Endothelial cell of umbilical vein (primary cell): ENCODE data around the gene IRF8.

Experiments
- EZH2 ChIP-seq: IDR thresholded peaks from 2 replicates; pipeline ENCODE4 v1.6.1; 2012; ENCODE audit warnings: borderline replicate concordance, low read depth, mild to moderate bottlenecking, moderate library complexity, low read length, inconsistent platforms; ENCODE audit not compliant: severe bottlenecking
- FOS ChIP-seq: IDR thresholded peaks from 2 replicates; pipeline ENCODE4 v1.6.1; 2011; ENCODE audit warnings: mild to moderate bottlenecking, low read length, moderate library complexity, borderline replicate concordance; ENCODE audit not compliant: insufficient read depth
- GATA2 ChIP-seq: IDR thresholded peaks from 2 replicates; pipeline ENCODE4 v1.7.0; 2011; ENCODE audit warnings: low read depth, mild to moderate bottlenecking, moderate library complexity, mixed read lengths, low read length; ENCODE audit not compliant: insufficient read length, insufficient read depth
- JUN ChIP-seq: IDR thresholded peaks from 2 replicates; pipeline ENCODE4 v1.6.1; 2011; ENCODE audit warnings: borderline replicate concordance, low read depth; ENCODE audit not compliant: insufficient read length, insufficient read depth
- MYC ChIP-seq: IDR thresholded peaks from one replicate; pipeline ENCODE4 v1.6.1; 2011; ENCODE audit warnings: mild to moderate bottlenecking, low read depth, low read length
- POLR2A ChIP-seq: IDR thresholded peaks from 2 replicates; pipeline ENCODE4 v1.6.1; 2012; ENCODE audit warnings: low read depth, mild to moderate bottlenecking, control low read depth, low read length
- POLR2AphosphoS5 ChIP-seq: IDR thresholded peaks from 2 replicates; pipeline ENCODE4 v1.6.1; 2012; ENCODE audit warnings: low read depth, mild to moderate bottlenecking, control low read depth, low read length, moderate library complexity; ENCODE audit not compliant: insufficient read depth
- TF ChIP-seq, protein P1 (sequence below), 2 donors: IDR thresholded peaks; 1 replicate in 1 of 2; 2 replicates in 1 of 2; pipeline ENCODE4 v1.5.1; 2011; ENCODE audit warnings: low read length in 2 of 2, mild to moderate bottlenecking in 2 of 2, moderate library complexity in 2 of 2, control low read depth in 1 of 2, inconsistent platforms in 1 of 2, low read depth in 1 of 2; ENCODE audit not compliant: insufficient read depth in 1 of 2; ENCODE audit errors: extremely low read depth in 1 of 2
- TF ChIP-seq, protein P2 (sequence below): IDR thresholded peaks from 2 replicates; pipeline ENCODE4 v1.6.1; 2011; ENCODE audit not compliant: insufficient read depth, insufficient read length

DNA sequence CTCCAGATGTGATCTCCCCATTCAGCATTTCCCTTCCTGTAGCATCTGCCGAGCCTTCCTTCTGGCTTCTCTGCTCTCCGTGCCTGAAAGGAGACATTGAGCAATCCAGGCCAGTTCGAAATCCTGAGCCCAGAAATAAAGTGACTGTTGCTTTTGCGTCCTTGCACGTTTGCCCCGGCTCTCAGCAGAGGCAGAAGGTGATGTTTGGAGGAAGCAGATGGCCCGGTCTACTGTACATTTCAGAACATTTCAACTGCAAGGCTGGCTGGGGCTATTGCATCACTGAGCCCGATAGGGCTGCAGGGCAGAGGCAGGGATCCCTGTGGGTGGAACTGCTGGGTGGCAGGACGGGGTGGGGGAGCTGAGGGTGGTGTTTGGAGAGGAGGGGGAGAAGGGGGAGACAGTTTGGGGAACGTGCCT, 29.4 kb downstream of the IRF8 start:
- TF ChIP-seq POLR2A: no peak
- TF ChIP-seq, protein P1, sequence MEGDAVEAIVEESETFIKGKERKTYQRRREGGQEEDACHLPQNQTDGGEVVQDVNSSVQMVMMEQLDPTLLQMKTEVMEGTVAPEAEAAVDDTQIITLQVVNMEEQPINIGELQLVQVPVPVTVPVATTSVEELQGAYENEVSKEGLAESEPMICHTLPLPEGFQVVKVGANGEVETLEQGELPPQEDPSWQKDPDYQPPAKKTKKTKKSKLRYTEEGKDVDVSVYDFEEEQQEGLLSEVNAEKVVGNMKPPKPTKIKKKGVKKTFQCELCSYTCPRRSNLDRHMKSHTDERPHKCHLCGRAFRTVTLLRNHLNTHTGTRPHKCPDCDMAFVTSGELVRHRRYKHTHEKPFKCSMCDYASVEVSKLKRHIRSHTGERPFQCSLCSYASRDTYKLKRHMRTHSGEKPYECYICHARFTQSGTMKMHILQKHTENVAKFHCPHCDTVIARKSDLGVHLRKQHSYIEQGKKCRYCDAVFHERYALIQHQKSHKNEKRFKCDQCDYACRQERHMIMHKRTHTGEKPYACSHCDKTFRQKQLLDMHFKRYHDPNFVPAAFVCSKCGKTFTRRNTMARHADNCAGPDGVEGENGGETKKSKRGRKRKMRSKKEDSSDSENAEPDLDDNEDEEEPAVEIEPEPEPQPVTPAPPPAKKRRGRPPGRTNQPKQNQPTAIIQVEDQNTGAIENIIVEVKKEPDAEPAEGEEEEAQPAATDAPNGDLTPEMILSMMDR (IDR thresholded peaks at IDR 0.05; ENCODE audit: extremely low read depth in 1 of 2, insufficient read depth in 1 of 2, low read depth in 1 of 2, low read length in 2 of 2): no peak
- no peak for TF ChIP-seq GATA2
- no peak for TF ChIP-seq EZH2
- no peak for TF ChIP-seq FOS
- TF ChIP-seq POLR2AphosphoS5: no peak
- TF ChIP-seq, protein P2, sequence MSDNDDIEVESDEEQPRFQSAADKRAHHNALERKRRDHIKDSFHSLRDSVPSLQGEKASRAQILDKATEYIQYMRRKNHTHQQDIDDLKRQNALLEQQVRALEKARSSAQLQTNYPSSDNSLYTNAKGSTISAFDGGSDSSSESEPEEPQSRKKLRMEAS: no peak
- TF ChIP-seq MYC: no peak
- no peak for TF ChIP-seq JUN
